IPS DF 6.9 (cell line): ENCODE measurements around the gene FOXP1.

Source experiments
- DNase-seq: peaks from one replicate; pipeline ENCODE4 v3.0.0-alpha.2; 2013; ENCODE audit warnings: low read depth, low spot score
- H3K27ac ChIP-seq: one replicate; pipeline ENCODE4 v1.5.1; 2013; ENCODE audit warnings: low read length, control low read depth
- H3K27me3 ChIP-seq: 2 replicates; pipeline ENCODE4 v1.6.1; 2013; ENCODE audit warnings: mild to moderate bottlenecking, low read length; ENCODE audit not compliant: control insufficient read depth, insufficient read depth
- H3K36me3 ChIP-seq: 2 replicates; pipeline ENCODE4 v1.6.1; 2013; ENCODE audit warnings: low read length; ENCODE audit not compliant: control insufficient read depth, insufficient read depth
- H3K4me1 ChIP-seq: 2 replicates; pipeline ENCODE4 v1.6.1; 2013; ENCODE audit warnings: low read length; ENCODE audit not compliant: control insufficient read depth, insufficient read depth
- H3K4me3 ChIP-seq: 2 replicates; pipeline ENCODE4 v1.5.1; 2013; ENCODE audit warnings: mild to moderate bottlenecking, low read length
- H3K9me3 ChIP-seq: 2 replicates; pipeline ENCODE4 v1.6.1; 2013; ENCODE audit warnings: low read length, inconsistent platforms; ENCODE audit not compliant: control insufficient read depth, insufficient read depth
- WGBS: extraction: QIAGEN DNeasy Blood & Tissue Kit; methylation state at CpG from one replicate; pipeline ENCODE4 v1.1.7; 2013; ENCODE audit warnings: mixed read lengths, missing lambda C conversion rate; ENCODE audit not compliant: insufficient read length, insufficient coverage; 5-methylcytosine and 5-hydroxymethylcytosine counted together

The FOXP1 gene

GRCh38 chr3:71348831-71349230 is 234.7 kb downstream of the FOXP1 start:
- Histone ChIP-seq H3K27me3 (no peaks in the 10 kb centered on the region), H3K36me3 (no peaks in the 10 kb centered on the region), H3K9me3 (no peaks in the 10 kb centered on the region), H3K27ac (no peak overlapping the region), H3K4me1 (no peaks in the 10 kb centered on the region), H3K4me3 (no peak overlapping the region)
- WGBS, result no CpG with 5 or more reads among the region's 2 CpGs
- DNase-seq, result no peak

- H3K27me3 ChIP-seq, result no peaks in the 10 kb centered on the region
- H3K27ac ChIP-seq, result no peak overlapping the region
- no peaks in the 10 kb centered on the region for H3K9me3 ChIP-seq
- H3K4me1 ChIP-seq, result no peaks in the 10 kb centered on the region
- no peak overlapping the region for H3K4me3 ChIP-seq
- no peaks in the 10 kb centered on the region for H3K36me3 ChIP-seq
- DNase-seq, result no peak
- WGBS, result no CpG with 5 or more reads among the region's 9 CpGs
Measured at GRCh38 chr3:71348001-71348632, 235.4 kb downstream of the FOXP1 start.

- Histone ChIP-seq H3K4me3 (no peak overlapping the region), H3K27ac (no peak overlapping the region), H3K4me1 (no peaks in the 10 kb centered on the region), H3K27me3 (no peaks in the 10 kb centered on the region), H3K36me3 (no peaks in the 10 kb centered on the region), H3K9me3 (no peaks in the 10 kb centered on the region)
- no peak for DNase-seq
- WGBS, result no CpG with 5 or more reads among the region's 4 CpGs
Measured at GRCh38 chr3:71346061-71346460, 237.5 kb downstream of the FOXP1 start.

- no peaks in the 10 kb centered on the region for H3K36me3 ChIP-seq
- no CpG with 5 or more reads among the region's 5 CpGs for WGBS
- H3K27me3 ChIP-seq, result no peaks in the 10 kb centered on the region
- H3K9me3 ChIP-seq, result no peaks in the 10 kb centered on the region
- no peak for DNase-seq
- no peak overlapping the region for H3K4me3 ChIP-seq
- H3K27ac ChIP-seq, result no peak overlapping the region
- H3K4me1 ChIP-seq, result no peaks in the 10 kb centered on the region
Measured at GRCh38 chr3:71345429-71346040, 238.0 kb downstream of the FOXP1 start.

- no peaks in the 10 kb centered on the region for H3K27me3 ChIP-seq
- H3K4me1 ChIP-seq, result no peaks in the 10 kb centered on the region; the same call in 1 of the 2 replicates
- WGBS, result no CpG with 5 or more reads among the region's 4 CpGs
- H3K27ac ChIP-seq, result no peak overlapping the region
- H3K4me3 ChIP-seq, result no peak overlapping the region
- H3K9me3 ChIP-seq, result no peaks in the 10 kb centered on the region
- DNase-seq, result no peak
- H3K36me3 ChIP-seq, result no peaks in the 10 kb centered on the region
Measured at GRCh38 chr3:71341721-71342120, 241.8 kb downstream of the FOXP1 start.

GRCh38 chr3:71339049-71339448 is 244.5 kb downstream of the FOXP1 start:
- DNase-seq, result no peak
- no peaks in the 10 kb centered on the region for H3K36me3 ChIP-seq
- no CpG with 5 or more reads among the region's 4 CpGs for WGBS
- H3K27me3 ChIP-seq, result no peaks in the 10 kb centered on the region
- H3K9me3 ChIP-seq, result no peaks in the 10 kb centered on the region
- H3K4me3 ChIP-seq, result no peak overlapping the region
- H3K4me1 ChIP-seq, result no peaks in the 10 kb centered on the region; the same call in 1 of the 2 replicates
- no peak overlapping the region for H3K27ac ChIP-seq

- Histone ChIP-seq H3K4me1 (no peaks in the 10 kb centered on the region), H3K27me3 (no peaks in the 10 kb centered on the region), H3K4me3 (no peak overlapping the region), H3K27ac (no peak overlapping the region), H3K9me3 (no peaks in the 10 kb centered on the region), H3K36me3 (no peaks in the 10 kb centered on the region)
- DNase-seq, result no peak
- WGBS, result no CpG with 5 or more reads among the region's 4 CpGs
Measured at GRCh38 chr3:71332813-71333212, 250.7 kb downstream of the FOXP1 start.

- no peak overlapping the region for H3K27ac ChIP-seq
- H3K9me3 ChIP-seq, result no peaks in the 10 kb centered on the region
- no CpG with 5 or more reads among the region's 18 CpGs for WGBS
Measured at GRCh38 chr3:71330909-71331308, 252.6 kb downstream of the FOXP1 start.

GRCh38 chr3:71330505-71330904 is 253.0 kb downstream of the FOXP1 start:
- H3K36me3 ChIP-seq, result no peaks in the 10 kb centered on the region
- no CpG with 5 or more reads among the region's 1 CpG for WGBS
- no peak for DNase-seq

More at GRCh38 chr3:71330909-71331308, 252.6 kb downstream of the FOXP1 start:
- no peaks in the 10 kb centered on the region for H3K4me1 ChIP-seq
- no peaks in the 10 kb centered on the region for H3K27me3 ChIP-seq
- no peak overlapping the region for H3K4me3 ChIP-seq
- no peaks in the 10 kb centered on the region for H3K36me3 ChIP-seq
- no peak for DNase-seq

GRCh38 chr3:71329817-71330216 is 253.7 kb downstream of the FOXP1 start:
- Histone ChIP-seq H3K9me3 (no peaks in the 10 kb centered on the region), H3K4me1 (no peaks in the 10 kb centered on the region), H3K36me3 (no peaks in the 10 kb centered on the region), H3K27ac (no peak overlapping the region), H3K27me3 (no peaks in the 10 kb centered on the region), H3K4me3 (no peak overlapping the region)
- no peak for DNase-seq
- WGBS, result no CpG with 5 or more reads among the region's 1 CpG

More at GRCh38 chr3:71330505-71330904, 253.0 kb downstream of the FOXP1 start:
- H3K27ac ChIP-seq, result no peak overlapping the region
- H3K27me3 ChIP-seq, result no peaks in the 10 kb centered on the region
- no peaks in the 10 kb centered on the region for H3K4me1 ChIP-seq
- no peak overlapping the region for H3K4me3 ChIP-seq
- no peaks in the 10 kb centered on the region for H3K9me3 ChIP-seq

- Histone ChIP-seq H3K36me3 (no peaks in the 10 kb centered on the region), H3K27me3 (no peaks in the 10 kb centered on the region), H3K4me1 (no peaks in the 10 kb centered on the region), H3K4me3 (no peak overlapping the region), H3K9me3 (no peaks in the 10 kb centered on the region), H3K27ac (no peak overlapping the region)
- no peak for DNase-seq
- WGBS, result no CpG with 5 or more reads among the region's 8 CpGs
Measured at GRCh38 chr3:71328926-71329325, 254.6 kb downstream of the FOXP1 start.
